Activated T-helper 2 cell treated with anti-CD3 and anti-CD28 coated beads, Interferon-gamma antibody, Interleukin-2, Interleukin-4, amounts not matched to agents 10 μg/mL and 5 μg/mL and 100 μg/mL, durations not matched to agents 14 hours and 24 hours and 36 hours (primary cell): Measurements from ENCODE around the gene RAB4B. TPM values are rescaled to one million over a fixed set of nuclear protein-coding genes. Genes with fewer than 3 reads are reported as not detected.
"Not testable (repeated sequence)": the region's sequence is repeated elsewhere in the genome, so short reads cannot be mapped to it uniquely, and the experiment has no call there.

Experiments
- DNase-seq: peaks from one replicate; pipeline ENCODE4 v3.0.0; 2021; ENCODE audit warnings: low spot score
- H3K27ac Mint-ChIP-seq: one replicate; pipeline ENCODE4 v1.8.0; 2021; ENCODE audit warnings: mixed read lengths
- H3K27me3 Mint-ChIP-seq: one replicate; pipeline ENCODE4 v1.8.0; 2021; ENCODE audit warnings: low read depth, mixed read lengths
- H3K36me3 Mint-ChIP-seq: one replicate; pipeline ENCODE4 v1.8.0; 2021; ENCODE audit warnings: low read depth, mixed read lengths
- H3K4me1 Mint-ChIP-seq: one replicate; pipeline ENCODE4 v1.8.0; 2021; ENCODE audit warnings: low read depth, mixed read lengths
- H3K4me3 Mint-ChIP-seq: one replicate; pipeline ENCODE4 v1.8.0; 2021; ENCODE audit warnings: low read depth, mild to moderate bottlenecking, moderate library complexity, mixed read lengths
- H3K9me3 Mint-ChIP-seq: one replicate; pipeline ENCODE4 v1.8.0; 2021; ENCODE audit warnings: mixed read lengths
- intact Hi-C: fragments of 100-400 bp; cut with micrococcal nuclease; formaldehyde crosslinking; loops from one replicate; pipeline ENCODE4 v1.15.1; 2023
- total RNA-seq: library from RNA; stranded (reverse); gene quantifications from 2 replicates; pipeline ENCODE4 v1.2.3, GENCODE V29; 2022

RAB4B gene
- total RNA-seq, 1 donor from 2014 or later = 50.1 TPM

GRCh38 chr19:40811478-40812341, 33.7 kb downstream of the RAB4B start:
- H3K4me3 Mint-ChIP-seq = peak overlapping the region; percentile 90
- intact Hi-C loops = no loop called here
- peaks cover 34% of the 10 kb centered on the region for H3K36me3 Mint-ChIP-seq
- H3K27ac Mint-ChIP-seq = peak overlapping the region; percentile 68
- H3K4me1 Mint-ChIP-seq = peaks cover 30% of the 10 kb centered on the region
- no peak for DNase-seq
- no peaks in the 10 kb centered on the region for H3K9me3 Mint-ChIP-seq
- peaks cover 32% of the 10 kb centered on the region for H3K27me3 Mint-ChIP-seq

- DNase-seq, H3K9me3 Mint-ChIP-seq, H3K27ac Mint-ChIP-seq, intact Hi-C loops: not testable (repeated sequence)
- Mint-ChIP-seq H3K27me3 (peaks cover 32% of the 10 kb centered on the region), H3K4me1 (peaks cover 21% of the 10 kb centered on the region), H3K36me3 (peaks cover 26% of the 10 kb centered on the region), H3K4me3 (peak overlapping the region; percentile 90)
These were observed 34.5 kb downstream of the RAB4B start for GRCh38 chr19:40812571-40812970.

DNA sequence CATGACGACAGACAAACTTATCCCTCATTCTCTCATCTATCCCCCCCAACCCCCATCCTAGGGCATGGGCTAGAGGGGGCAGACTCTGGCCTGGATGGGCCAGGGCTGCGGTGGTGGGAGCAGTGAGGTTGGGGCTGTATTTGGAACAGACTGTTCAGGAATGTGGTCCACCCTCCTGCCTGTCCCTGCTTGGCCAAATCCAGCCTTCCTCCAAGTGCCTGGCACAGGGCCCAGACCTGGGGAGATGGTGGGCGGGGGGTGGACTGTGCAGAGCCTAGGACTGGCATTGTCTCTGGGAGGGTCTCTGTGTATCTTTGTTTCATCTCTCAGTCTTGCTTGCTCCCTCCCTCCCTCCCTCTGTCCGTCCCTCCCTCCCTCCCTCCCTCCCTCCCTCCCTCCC, 35.1 kb downstream of the RAB4B start:
- peaks cover 19% of the 10 kb centered on the region for H3K36me3 Mint-ChIP-seq
- H3K4me3 Mint-ChIP-seq = no peak overlapping the region
- no peak overlapping the region for H3K27ac Mint-ChIP-seq
- no peaks in the 10 kb centered on the region for H3K9me3 Mint-ChIP-seq
- DNase-seq = no peak
- peaks cover 32% of the 10 kb centered on the region for H3K27me3 Mint-ChIP-seq
- intact Hi-C loops = no loop called here
- peaks cover 18% of the 10 kb centered on the region for H3K4me1 Mint-ChIP-seq

DNA sequence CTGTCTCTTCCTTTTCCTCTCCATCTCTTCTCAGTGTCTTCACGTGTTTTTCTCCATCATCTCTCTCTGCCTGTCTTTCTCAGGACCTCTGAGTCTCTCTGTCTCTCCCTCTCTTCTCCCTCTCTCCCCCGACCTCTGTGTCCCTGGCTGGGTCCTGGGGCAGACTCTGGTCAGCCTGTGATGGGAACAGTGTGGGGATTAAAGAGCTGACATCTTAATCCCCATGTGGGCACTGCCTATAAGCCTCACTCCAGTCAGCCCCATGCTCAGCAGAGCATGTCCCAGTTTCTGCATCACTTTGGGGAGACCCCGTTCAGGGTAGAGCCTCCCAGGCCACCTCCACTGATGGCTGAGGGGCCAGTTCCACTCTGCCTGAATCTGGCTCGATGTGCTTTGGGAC, 37.2 kb downstream of the RAB4B start:
- peaks cover 6% of the 10 kb centered on the region for H3K36me3 Mint-ChIP-seq
- no peak for DNase-seq
- H3K4me3 Mint-ChIP-seq = no peak overlapping the region
- no peak overlapping the region for H3K27ac Mint-ChIP-seq
- no peaks in the 10 kb centered on the region for H3K9me3 Mint-ChIP-seq
- intact Hi-C loops = no loop called here
- peaks cover 26% of the 10 kb centered on the region for H3K4me1 Mint-ChIP-seq
- peaks cover 32% of the 10 kb centered on the region for H3K27me3 Mint-ChIP-seq

GRCh38 chr19:40818480-40819399, 40.7 kb downstream of the RAB4B start:
- DNase-seq = peak; percentile 57
- Mint-ChIP-seq H3K4me3 (peak overlapping the region; percentile 68), H3K27me3 (peaks cover 19% of the 10 kb centered on the region), H3K4me1 (peaks cover 15% of the 10 kb centered on the region)
- H3K36me3 Mint-ChIP-seq, H3K27ac Mint-ChIP-seq, H3K9me3 Mint-ChIP-seq: not testable (repeated sequence)
- intact Hi-C loops = loop anchor here (1.0 kb wide), 1 partner anchor 156 kb away; no protein-coding TSS in a partner anchor

GRCh38 chr19:40819479-40820234, 41.6 kb downstream of the RAB4B start:
- not testable (repeated sequence) for H3K36me3 Mint-ChIP-seq, H3K27ac Mint-ChIP-seq, H3K9me3 Mint-ChIP-seq, DNase-seq, H3K4me3 Mint-ChIP-seq
- peaks cover 11% of the 10 kb centered on the region for H3K27me3 Mint-ChIP-seq
- intact Hi-C loops = loop anchor here (1.0 kb wide), 1 partner anchor 157 kb away; no protein-coding TSS in a partner anchor
- peaks cover 16% of the 10 kb centered on the region for H3K4me1 Mint-ChIP-seq

GRCh38 chr19:40822161-40822560, 44.1 kb downstream of the RAB4B start:
- Mint-ChIP-seq H3K36me3 (peaks cover 6% of the 10 kb centered on the region), H3K4me3 (no peak overlapping the region), H3K9me3 (no peaks in the 10 kb centered on the region), H3K27me3 (no peaks in the 10 kb centered on the region), H3K4me1 (peaks cover 23% of the 10 kb centered on the region), H3K27ac (no peak overlapping the region)
- intact Hi-C loops = no loop called here
- no peak for DNase-seq

GRCh38 chr19:40822704-40823553, 44.9 kb downstream of the RAB4B start:
- peaks cover 26% of the 10 kb centered on the region for H3K4me1 Mint-ChIP-seq
- H3K27ac Mint-ChIP-seq, H3K9me3 Mint-ChIP-seq, H3K4me3 Mint-ChIP-seq, H3K36me3 Mint-ChIP-seq, DNase-seq, intact Hi-C loops, H3K27me3 Mint-ChIP-seq: not testable (repeated sequence)

DNA sequence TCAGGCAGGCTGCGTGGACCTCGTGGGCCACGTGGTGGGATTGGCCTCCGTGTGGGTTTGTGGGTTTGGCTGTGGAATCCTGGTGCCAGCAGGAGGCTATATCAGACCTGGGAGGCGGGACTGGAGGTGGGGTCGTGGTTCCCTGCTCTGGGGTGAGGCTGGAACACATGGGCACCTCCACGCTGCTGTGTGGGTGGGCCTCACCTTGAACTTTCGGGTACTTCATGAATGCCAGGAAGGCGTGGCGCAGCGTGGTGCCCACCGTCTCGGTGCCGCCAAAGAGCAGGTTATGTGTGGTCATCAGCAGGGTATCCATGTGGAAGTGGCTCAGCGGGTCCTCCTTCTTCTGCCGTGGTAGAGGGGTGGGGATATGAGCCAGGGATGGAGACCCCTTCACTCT, 46.9 kb downstream of the RAB4B start:
- H3K9me3 Mint-ChIP-seq, H3K36me3 Mint-ChIP-seq, H3K27me3 Mint-ChIP-seq, intact Hi-C loops, DNase-seq, H3K4me3 Mint-ChIP-seq, H3K27ac Mint-ChIP-seq: not testable (repeated sequence)
- H3K4me1 Mint-ChIP-seq = peaks cover 12% of the 10 kb centered on the region

DNA sequence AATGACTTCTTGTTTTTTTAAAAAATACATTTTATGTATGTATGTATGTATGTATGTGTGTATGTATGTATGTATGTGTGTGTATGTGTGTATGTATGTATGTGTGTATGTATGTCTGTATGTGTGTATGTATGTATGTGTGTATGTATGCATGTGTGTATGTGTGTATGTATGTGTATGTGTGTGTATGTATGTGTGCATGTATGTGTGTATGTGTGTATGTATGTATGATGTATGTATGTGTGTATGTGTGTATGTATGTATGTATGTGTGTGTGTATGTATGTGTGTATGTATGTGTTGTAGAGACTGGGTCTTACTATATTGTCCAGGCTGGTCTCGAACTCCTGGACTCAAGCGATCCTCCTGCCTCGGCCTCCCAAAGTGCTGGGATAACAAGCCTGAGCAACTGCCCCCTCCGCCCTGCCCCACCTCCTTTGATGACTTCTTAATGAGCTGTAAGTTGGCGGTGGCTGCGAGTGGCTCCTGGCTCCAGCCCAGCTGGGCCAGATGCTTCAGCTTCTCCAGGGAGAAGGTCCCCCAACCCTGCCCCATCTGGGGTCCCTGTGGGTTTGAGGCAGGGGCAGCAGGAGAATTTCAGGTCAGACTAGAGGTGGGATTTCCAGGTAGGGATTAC, 47.5 kb downstream of the RAB4B start:
- H3K9me3 Mint-ChIP-seq, H3K27ac Mint-ChIP-seq: not testable (repeated sequence)

GRCh38 chr19:40826312-40826698, 48.3 kb downstream of the RAB4B start:
- H3K4me1 Mint-ChIP-seq = peaks cover 12% of the 10 kb centered on the region
- H3K27ac Mint-ChIP-seq, H3K9me3 Mint-ChIP-seq, H3K36me3 Mint-ChIP-seq, H3K27me3 Mint-ChIP-seq, H3K4me3 Mint-ChIP-seq, DNase-seq, intact Hi-C loops: not testable (repeated sequence)

More for the DNA sequence above, 47.5 kb downstream of the RAB4B start:
- DNase-seq, H3K36me3 Mint-ChIP-seq, H3K27me3 Mint-ChIP-seq, intact Hi-C loops, H3K4me3 Mint-ChIP-seq: not testable (repeated sequence)
- H3K4me1 Mint-ChIP-seq = peaks cover 12% of the 10 kb centered on the region
